NK-92 (cell line): ENCODE results near the gene FBXL19.
"Not testable (repeated sequence)": the region's sequence is repeated elsewhere in the genome, so short reads cannot be mapped to it uniquely, and the experiment has no call there.

Source experiments
- DNase-seq: peaks from one replicate; lab custom pipeline; 2025; ENCODE audit not compliant: unreplicated experiment; lab: John Stamatoyannopoulos, UW

The FBXL19 gene

GRCh38 chr16:30922420-30922959 is 882 bp upstream of the FBXL19 start:
- peak; percentile 97 for DNase-seq

- DNase-seq = peak; percentile 71
Measured at GRCh38 chr16:30922960-30923535, 324 bp upstream of the FBXL19 start.

- no peak for DNase-seq
Measured at GRCh38 chr16:30924076-30924912, 922 bp downstream of the FBXL19 start.

GRCh38 chr16:30924913-30925631 is 1.7 kb downstream of the FBXL19 start:
- DNase-seq = no peak

GRCh38 chr16:30925632-30925987 is 2.2 kb downstream of the FBXL19 start:
- no peak for DNase-seq

GRCh38 chr16:30925995-30926811 is 2.8 kb downstream of the FBXL19 start:
- no peak for DNase-seq

- no peak for DNase-seq
Measured at GRCh38 chr16:30926937-30927788, 3.8 kb downstream of the FBXL19 start.

- no peak for DNase-seq
Measured at GRCh38 chr16:30927789-30928378, 4.5 kb downstream of the FBXL19 start.

- DNase-seq = no peak
Measured at GRCh38 chr16:30928390-30928789, 5.0 kb downstream of the FBXL19 start.

- no peak for DNase-seq
Measured at GRCh38 chr16:30929167-30929566, 5.8 kb downstream of the FBXL19 start.

- DNase-seq = no peak
Measured at GRCh38 chr16:30930160-30930571, 6.8 kb downstream of the FBXL19 start.

GRCh38 chr16:30931068-30931650 is 7.8 kb downstream of the FBXL19 start:
- no peak for DNase-seq

GRCh38 chr16:30934827-30935557 is 11.6 kb downstream of the FBXL19 start:
- DNase-seq = no peak

GRCh38 chr16:30937692-30938091 is 14.3 kb downstream of the FBXL19 start:
- DNase-seq = no peak

GRCh38 chr16:30939571-30939970 is 16.2 kb downstream of the FBXL19 start:
- not testable (repeated sequence) for DNase-seq

GRCh38 chr16:30941600-30942425 is 18.4 kb downstream of the FBXL19 start:
- DNase-seq = no peak

- no peak for DNase-seq
Measured at GRCh38 chr16:30942426-30942806, 19.0 kb downstream of the FBXL19 start.

GRCh38 chr16:30944352-30944751 is 21.0 kb downstream of the FBXL19 start:
- no peak for DNase-seq
